Glutamatergic neuron (in vitro differentiated cells): ENCODE data around the gene TRDN. TPM values are rescaled to one million over a fixed set of nuclear protein-coding genes. Genes with fewer than 3 reads are reported as not detected.

Source experiments
- DNase-seq: peaks from one replicate; pipeline ENCODE4 v3.0.0; 2022
- H3K27ac Mint-ChIP-seq: one replicate; pipeline ENCODE4 v1.8.0; 2020; ENCODE audit warnings: mild to moderate bottlenecking, mixed read lengths, inconsistent platforms; ENCODE audit not compliant: unreplicated experiment
- H3K27me3 Mint-ChIP-seq: one replicate; pipeline ENCODE4 v1.8.0; 2020; ENCODE audit warnings: mild to moderate bottlenecking, moderate library complexity, mixed read lengths, inconsistent platforms; ENCODE audit not compliant: unreplicated experiment
- H3K36me3 Mint-ChIP-seq: one replicate; pipeline ENCODE4 v1.8.0; 2020; ENCODE audit warnings: mild to moderate bottlenecking, mixed read lengths, inconsistent platforms; ENCODE audit not compliant: unreplicated experiment
- H3K4me1 Mint-ChIP-seq: one replicate; pipeline ENCODE4 v1.8.0; 2020; ENCODE audit warnings: mild to moderate bottlenecking, low read depth, mixed read lengths, inconsistent platforms; ENCODE audit not compliant: unreplicated experiment
- H3K4me3 Mint-ChIP-seq: one replicate; pipeline ENCODE4 v1.8.0; 2020; ENCODE audit warnings: mild to moderate bottlenecking, mixed read lengths, inconsistent platforms; ENCODE audit not compliant: unreplicated experiment
- H3K9me3 Mint-ChIP-seq: one replicate; pipeline ENCODE4 v1.8.0; 2020; ENCODE audit warnings: mild to moderate bottlenecking, moderate library complexity, mixed read lengths, inconsistent platforms; ENCODE audit not compliant: unreplicated experiment
- total RNA-seq: library from RNA; stranded (reverse); fragmentation: NEBNext Ultra II Directional; extraction: Animal tissue kit (Norgen Biotek cat#: 25700); gene quantifications from one replicate; pipeline ENCODE4 v1.2.1, GENCODE V29; 2021; ENCODE audit not compliant: unreplicated experiment
- TF ChIP-seq, protein P1 (sequence below): fragments of 200-600 bp; sonication (generic); IDR thresholded peaks from one replicate; pipeline ENCODE4 v1.5.0; 2021; ENCODE audit not compliant: partially characterized antibody, unreplicated experiment

Gene TRDN
- total RNA-seq, 1 donor from 2014 or later: not detected

DNA sequence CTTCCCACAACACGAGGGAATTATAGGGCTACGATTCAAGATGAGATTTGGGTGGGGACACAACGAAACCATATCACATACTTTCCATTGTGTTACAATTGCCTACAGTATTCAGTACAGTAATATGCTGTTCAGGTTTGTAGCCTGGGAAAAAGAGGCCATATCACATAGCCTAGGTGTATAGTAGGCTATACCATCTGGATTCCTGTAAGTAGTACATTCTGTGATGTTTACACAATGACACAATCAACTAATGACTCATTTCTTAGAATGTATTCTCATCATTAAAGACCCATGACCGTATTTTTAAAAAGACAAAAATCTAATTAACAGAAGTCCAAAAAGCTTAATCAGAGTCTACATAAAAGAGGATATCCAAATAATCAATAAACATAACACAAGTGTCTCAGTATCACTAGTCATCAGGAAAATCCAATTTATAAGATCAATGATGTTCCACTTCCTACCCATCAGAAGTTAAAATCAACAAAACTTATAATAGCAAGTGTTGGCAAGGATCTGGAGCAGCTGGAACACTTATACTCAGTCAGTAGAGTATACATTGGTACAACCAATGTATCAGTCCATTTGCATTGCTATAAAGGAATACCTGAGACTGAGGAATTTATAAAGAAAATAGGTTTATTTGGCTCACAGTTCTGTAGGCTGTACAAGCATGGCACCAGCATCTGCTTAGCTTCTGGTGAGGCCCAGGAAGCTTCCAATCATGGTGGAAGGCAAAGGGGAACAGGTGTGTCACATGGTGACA is 424.8 kb downstream of the TRDN start:
- Mint-ChIP-seq H3K4me3 (no peak overlapping the region), H3K27ac (no peak overlapping the region), H3K9me3 (no peaks in the 10 kb centered on the region)

DNA sequence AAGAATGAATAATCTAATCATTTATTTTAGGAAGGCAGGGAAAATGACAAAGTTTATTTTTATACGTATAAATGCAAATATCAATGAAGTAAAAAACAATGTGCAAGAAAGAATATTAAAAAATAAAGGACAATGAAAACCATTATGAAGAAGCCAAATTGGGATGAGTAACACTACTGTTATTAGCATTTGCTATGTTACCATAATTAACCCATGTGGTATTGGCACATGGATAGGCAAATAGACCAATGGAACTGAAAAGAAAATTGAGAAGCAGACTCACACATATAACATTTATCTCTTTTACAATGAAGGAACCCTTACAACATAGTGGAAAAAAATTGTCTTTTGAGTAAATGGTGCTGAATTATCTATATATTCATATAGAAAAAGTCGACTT is 426.1 kb downstream of the TRDN start:
- Mint-ChIP-seq H3K36me3 (no peaks in the 10 kb centered on the region), H3K4me3 (no peak overlapping the region), H3K4me1 (no peaks in the 10 kb centered on the region), H3K27ac (no peak overlapping the region), H3K9me3 (no peaks in the 10 kb centered on the region), H3K27me3 (peaks cover 2% of the 10 kb centered on the region)
- DNase-seq: no peak
- TF ChIP-seq, protein P1, sequence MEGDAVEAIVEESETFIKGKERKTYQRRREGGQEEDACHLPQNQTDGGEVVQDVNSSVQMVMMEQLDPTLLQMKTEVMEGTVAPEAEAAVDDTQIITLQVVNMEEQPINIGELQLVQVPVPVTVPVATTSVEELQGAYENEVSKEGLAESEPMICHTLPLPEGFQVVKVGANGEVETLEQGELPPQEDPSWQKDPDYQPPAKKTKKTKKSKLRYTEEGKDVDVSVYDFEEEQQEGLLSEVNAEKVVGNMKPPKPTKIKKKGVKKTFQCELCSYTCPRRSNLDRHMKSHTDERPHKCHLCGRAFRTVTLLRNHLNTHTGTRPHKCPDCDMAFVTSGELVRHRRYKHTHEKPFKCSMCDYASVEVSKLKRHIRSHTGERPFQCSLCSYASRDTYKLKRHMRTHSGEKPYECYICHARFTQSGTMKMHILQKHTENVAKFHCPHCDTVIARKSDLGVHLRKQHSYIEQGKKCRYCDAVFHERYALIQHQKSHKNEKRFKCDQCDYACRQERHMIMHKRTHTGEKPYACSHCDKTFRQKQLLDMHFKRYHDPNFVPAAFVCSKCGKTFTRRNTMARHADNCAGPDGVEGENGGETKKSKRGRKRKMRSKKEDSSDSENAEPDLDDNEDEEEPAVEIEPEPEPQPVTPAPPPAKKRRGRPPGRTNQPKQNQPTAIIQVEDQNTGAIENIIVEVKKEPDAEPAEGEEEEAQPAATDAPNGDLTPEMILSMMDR: no peak

More for the DNA sequence above, 424.8 kb downstream of the TRDN start:
- no peak for DNase-seq
- Mint-ChIP-seq H3K27me3 (peaks cover 2% of the 10 kb centered on the region), H3K4me1 (no peaks in the 10 kb centered on the region), H3K36me3 (no peaks in the 10 kb centered on the region)
- TF ChIP-seq, protein P1: no peak

DNA sequence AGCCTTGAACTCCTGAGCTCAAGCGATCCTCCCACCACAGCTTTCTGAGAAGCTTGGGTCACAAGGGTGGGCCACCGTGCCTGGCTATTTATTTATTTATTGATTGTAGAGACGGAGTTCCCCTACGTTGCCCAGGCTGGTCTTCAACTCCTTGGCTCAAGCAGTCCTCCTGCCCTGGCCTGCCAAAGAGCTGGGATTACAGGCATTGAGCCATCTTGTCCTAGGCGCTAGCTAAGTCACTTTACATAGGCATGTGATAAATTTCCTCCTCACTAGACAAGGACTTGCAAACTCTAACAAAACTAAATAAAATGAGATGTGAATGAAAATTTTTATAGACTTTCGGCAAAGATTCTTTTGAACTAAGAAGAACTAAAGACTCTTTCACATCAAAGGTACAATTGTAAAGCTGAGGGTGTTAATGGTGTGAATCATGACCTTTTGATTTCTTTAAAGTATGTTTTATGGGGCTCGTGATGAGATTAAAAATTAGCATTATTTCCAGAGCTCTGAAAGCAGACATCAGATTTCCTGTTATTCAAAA is 428.7 kb downstream of the TRDN start:
- TF ChIP-seq, protein P1: no peak
- no peak for DNase-seq
- Mint-ChIP-seq H3K9me3 (no peaks in the 10 kb centered on the region), H3K27ac (no peak overlapping the region), H3K4me3 (no peak overlapping the region), H3K36me3 (no peaks in the 10 kb centered on the region), H3K4me1 (no peaks in the 10 kb centered on the region), H3K27me3 (peaks cover 2% of the 10 kb centered on the region)

DNA sequence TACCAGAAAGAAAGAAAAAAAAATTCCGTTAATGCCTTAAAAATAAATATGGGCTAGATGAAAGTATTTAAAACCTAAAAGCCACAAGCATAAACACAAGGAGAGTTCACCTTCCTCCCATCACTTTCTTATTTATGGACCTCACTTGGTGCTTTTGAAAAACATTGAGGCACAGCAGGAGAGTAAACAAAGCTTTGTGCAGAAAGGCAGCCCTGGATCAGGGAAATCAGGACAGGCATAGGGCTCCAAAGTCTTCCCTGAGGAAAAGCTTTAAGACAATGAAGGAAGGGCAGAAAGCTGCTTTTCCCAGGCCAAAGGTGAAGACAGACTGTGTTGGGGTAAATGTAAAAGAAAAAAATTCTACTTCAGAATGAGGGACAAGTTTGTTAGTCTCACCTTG is 432.8 kb downstream of the TRDN start:
- DNase-seq: no peak
- Mint-ChIP-seq H3K36me3 (peaks cover 8% of the 10 kb centered on the region), H3K27me3 (no peaks in the 10 kb centered on the region), H3K4me1 (no peaks in the 10 kb centered on the region), H3K9me3 (peaks cover 2% of the 10 kb centered on the region), H3K4me3 (no peak overlapping the region), H3K27ac (no peak overlapping the region)
- TF ChIP-seq, protein P1: no peak

DNA sequence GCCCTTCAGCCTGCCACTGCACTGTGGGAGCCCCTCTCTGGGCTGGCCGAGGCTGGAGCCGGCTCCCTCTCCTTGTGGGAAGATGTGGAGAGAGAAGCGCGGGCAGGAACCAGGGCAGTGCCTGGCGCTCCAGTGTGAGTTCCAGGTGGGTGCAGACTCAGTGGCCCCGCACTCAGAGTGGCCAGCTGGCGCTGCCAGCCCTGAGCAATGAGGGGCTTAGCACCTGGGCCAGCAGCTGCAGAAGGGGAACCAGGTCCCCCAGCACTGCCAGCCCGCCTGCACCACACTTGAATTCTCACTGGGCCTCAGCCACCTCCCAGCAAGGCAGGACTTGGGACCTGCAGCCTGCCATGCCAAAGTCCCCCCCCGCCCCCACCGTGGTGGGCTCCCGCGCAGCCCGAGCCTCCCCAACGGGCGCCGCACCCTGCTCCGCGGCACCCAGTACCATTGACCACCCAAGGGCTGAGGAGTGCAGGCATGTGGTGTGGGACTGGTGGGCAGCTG is 434.8 kb downstream of the TRDN start:
- Mint-ChIP-seq H3K4me3 (no peak overlapping the region), H3K4me1 (no peaks in the 10 kb centered on the region), H3K9me3 (peaks cover 2% of the 10 kb centered on the region)

More for the DNA sequence above, 434.8 kb downstream of the TRDN start:
- no peaks in the 10 kb centered on the region for H3K27me3 Mint-ChIP-seq
- no peak for DNase-seq
- peaks cover 8% of the 10 kb centered on the region for H3K36me3 Mint-ChIP-seq
- no peak overlapping the region for H3K27ac Mint-ChIP-seq
- TF ChIP-seq, protein P1: no peak
